GM06990 (cell line): Measurements from ENCODE around the gene SPC24.

ENCODE experiments used
- DNase-seq: peaks from one replicate; pipeline ENCODE4 v3.0.0-alpha.2; 2011; ENCODE audit not compliant: insufficient read length; ENCODE audit errors: extremely low read depth
- H3K27me3 ChIP-seq: replicated peaks from 2 replicates; pipeline ENCODE4 v1.6.0; 2011; ENCODE audit warnings: low read length; ENCODE audit not compliant: control insufficient read depth, insufficient read depth
- H3K36me3 ChIP-seq: 2 replicates; pipeline ENCODE4 v1.5.1; 2011; ENCODE audit warnings: low read length; ENCODE audit not compliant: control insufficient read depth, insufficient read depth
- H3K4me3 ChIP-seq: replicated peaks from 2 replicates; pipeline ENCODE4 v1.5.1; 2011; ENCODE audit warnings: low read depth, mild to moderate bottlenecking, control low read depth, low read length
- CTCF ChIP-seq: IDR thresholded peaks from 2 replicates; pipeline ENCODE4 v1.5.1; 2011; ENCODE audit warnings: low read length, control low read depth, mild to moderate bottlenecking, inconsistent platforms; ENCODE audit not compliant: insufficient read depth, poor library complexity, severe bottlenecking

SPC24 gene

GRCh38 chr19:11172576-11172975, 17.0 kb upstream of the SPC24 start:
- no peaks in the 10 kb centered on the region for H3K27me3 ChIP-seq

GRCh38 chr19:11171144-11171543, 15.6 kb upstream of the SPC24 start:
- no peaks in the 10 kb centered on the region for H3K36me3 ChIP-seq
- no peak for TF ChIP-seq CTCF
- no peak overlapping the region for H3K4me3 ChIP-seq
- no peak for DNase-seq
- no peaks in the 10 kb centered on the region for H3K27me3 ChIP-seq

More at GRCh38 chr19:11172576-11172975, 17.0 kb upstream of the SPC24 start:
- DNase-seq, result no peak
- H3K4me3 ChIP-seq, result no peak overlapping the region
- H3K36me3 ChIP-seq, result no peaks in the 10 kb centered on the region
- TF ChIP-seq CTCF, result no peak

GRCh38 chr19:11169896-11170678, 14.5 kb upstream of the SPC24 start:
- DNase-seq, result no peak
- no peak for TF ChIP-seq CTCF
- Histone ChIP-seq H3K4me3 (no peak overlapping the region), H3K27me3 (no peaks in the 10 kb centered on the region), H3K36me3 (no peaks in the 10 kb centered on the region)

DNA sequence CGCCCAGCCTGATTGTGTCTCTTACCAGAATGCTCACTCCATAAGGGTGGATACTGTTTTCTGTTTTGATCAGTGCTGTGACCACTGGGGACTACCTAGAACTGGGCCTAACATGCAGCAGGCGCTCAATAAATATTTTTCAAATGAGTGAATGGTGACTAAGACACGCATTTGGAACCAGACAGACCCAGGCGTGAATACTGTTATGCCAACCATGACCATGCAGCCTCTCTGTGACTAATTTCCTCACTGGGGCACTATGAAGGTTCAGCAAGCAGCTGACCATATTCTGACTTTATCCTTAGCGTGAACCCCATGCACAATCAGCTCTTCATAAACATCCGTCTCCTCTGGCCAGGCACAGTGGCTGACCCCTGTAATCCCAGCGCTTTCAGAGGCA, 13.0 kb upstream of the SPC24 start:
- Histone ChIP-seq H3K4me3 (no peak overlapping the region), H3K36me3 (no peaks in the 10 kb centered on the region), H3K27me3 (no peaks in the 10 kb centered on the region)
- no peak for TF ChIP-seq CTCF
- DNase-seq, result no peak

DNA sequence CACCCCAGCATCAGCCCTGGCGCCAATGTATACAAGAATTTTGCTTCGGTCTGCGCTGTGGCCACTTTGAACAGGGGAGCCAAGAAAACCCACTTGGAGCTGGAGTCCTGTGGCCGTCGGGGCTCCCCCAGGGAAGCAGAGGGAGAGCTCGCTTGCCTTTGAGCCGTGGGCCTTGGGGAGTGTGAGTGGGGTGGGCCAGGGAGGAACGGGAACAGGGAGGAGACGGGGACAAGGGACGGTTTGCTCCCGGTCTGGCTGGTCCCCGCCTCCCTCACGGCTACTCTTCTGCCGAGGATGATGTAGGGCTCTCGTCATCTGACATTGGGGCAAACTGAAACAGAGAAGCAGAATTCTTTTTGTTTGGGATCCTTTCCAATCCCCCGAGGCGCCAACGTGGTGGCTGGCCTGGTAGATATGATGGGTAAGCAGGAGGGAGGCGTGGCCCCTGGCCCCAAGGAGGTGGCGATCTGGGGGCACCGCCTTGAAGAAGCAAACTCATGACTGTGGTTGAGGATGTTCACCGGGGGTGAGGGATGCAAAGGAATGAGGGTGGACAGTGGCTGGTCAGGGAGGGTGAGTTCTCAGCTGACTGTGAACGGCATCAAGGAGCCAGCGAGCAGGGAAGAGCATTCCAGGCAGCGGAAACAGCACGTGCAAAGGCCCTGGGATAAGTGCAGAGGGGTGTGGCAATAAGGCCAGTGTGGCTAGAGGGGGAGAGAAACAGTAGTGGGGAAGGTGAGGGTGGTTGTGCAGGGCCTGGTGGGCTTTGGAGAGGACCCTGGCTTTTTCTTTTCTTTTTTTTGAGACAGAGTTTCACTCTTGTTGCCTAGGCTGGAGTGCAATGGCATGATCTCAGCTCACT, 10.9 kb upstream of the SPC24 start:
- no peak for DNase-seq
- Histone ChIP-seq H3K36me3 (no peaks in the 10 kb centered on the region), H3K4me3 (no peak overlapping the region), H3K27me3 (no peaks in the 10 kb centered on the region)
- TF ChIP-seq CTCF, result no peak
